NCI-H2171 treated with DMSO at 0.1 percent for 48 hours (cell line): ENCODE measurements around the gene VRTN.
"Not testable (repeated sequence)": the region's sequence is repeated elsewhere in the genome, so short reads cannot be mapped to it uniquely, and the experiment has no call there.

Experiments
- DNase-seq: peaks from one replicate; lab custom pipeline; 2025; lab: John Stamatoyannopoulos, UW

VRTN gene, protein sequence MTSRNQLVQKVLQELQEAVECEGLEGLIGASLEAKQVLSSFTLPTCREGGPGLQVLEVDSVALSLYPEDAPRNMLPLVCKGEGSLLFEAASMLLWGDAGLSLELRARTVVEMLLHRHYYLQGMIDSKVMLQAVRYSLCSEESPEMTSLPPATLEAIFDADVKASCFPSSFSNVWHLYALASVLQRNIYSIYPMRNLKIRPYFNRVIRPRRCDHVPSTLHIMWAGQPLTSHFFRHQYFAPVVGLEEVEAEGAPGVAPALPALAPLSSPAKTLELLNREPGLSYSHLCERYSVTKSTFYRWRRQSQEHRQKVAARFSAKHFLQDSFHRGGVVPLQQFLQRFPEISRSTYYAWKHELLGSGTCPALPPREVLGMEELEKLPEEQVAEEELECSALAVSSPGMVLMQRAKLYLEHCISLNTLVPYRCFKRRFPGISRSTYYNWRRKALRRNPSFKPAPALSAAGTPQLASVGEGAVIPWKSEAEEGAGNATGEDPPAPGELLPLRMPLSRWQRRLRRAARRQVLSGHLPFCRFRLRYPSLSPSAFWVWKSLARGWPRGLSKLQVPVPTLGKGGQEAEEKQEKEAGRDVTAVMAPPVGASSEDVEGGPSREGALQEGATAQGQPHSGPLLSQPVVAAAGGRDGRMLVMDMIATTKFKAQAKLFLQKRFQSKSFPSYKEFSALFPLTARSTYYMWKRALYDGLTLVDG

DNA sequence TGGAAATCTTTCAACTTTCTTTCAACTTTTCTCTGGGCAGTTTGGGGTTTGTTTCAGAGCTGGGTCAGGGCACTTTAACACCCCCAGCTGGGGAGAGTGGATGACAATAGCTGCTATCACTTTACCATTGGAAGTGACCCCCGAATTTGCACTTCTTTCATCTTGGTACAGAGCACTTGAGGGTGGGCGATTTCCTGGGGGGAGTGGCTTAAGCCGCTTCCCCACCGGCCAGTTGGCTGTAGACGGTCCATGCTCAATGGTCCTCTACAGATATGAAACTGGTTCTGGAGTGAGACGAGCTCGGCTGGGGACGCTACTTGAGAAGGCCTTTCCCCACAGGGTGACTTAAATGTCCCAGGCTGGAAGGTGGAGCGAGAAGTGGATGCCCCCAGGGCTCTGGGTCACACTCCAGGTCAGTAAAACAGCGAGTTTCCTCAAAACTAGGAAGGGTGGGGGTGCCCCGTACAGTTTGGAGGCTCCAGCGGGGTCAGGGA is at the start of gene VRTN:
TSS of gene VRTN (plus strand) at position 231 of the 494 bp plus-strand sequence. CDS start 8,313 bp downstream, outside the sequence.
- no peak for DNase-seq

- DNase-seq = no peak
These were observed 49.2 kb upstream of the VRTN start for GRCh38 chr14:74299061-74299545.

- DNase-seq = no peak
These were observed 46.6 kb upstream of the VRTN start for GRCh38 chr14:74301594-74302151.

- peak; percentile 58 for DNase-seq
These were observed 46.1 kb upstream of the VRTN start for GRCh38 chr14:74302152-74302628.

DNA sequence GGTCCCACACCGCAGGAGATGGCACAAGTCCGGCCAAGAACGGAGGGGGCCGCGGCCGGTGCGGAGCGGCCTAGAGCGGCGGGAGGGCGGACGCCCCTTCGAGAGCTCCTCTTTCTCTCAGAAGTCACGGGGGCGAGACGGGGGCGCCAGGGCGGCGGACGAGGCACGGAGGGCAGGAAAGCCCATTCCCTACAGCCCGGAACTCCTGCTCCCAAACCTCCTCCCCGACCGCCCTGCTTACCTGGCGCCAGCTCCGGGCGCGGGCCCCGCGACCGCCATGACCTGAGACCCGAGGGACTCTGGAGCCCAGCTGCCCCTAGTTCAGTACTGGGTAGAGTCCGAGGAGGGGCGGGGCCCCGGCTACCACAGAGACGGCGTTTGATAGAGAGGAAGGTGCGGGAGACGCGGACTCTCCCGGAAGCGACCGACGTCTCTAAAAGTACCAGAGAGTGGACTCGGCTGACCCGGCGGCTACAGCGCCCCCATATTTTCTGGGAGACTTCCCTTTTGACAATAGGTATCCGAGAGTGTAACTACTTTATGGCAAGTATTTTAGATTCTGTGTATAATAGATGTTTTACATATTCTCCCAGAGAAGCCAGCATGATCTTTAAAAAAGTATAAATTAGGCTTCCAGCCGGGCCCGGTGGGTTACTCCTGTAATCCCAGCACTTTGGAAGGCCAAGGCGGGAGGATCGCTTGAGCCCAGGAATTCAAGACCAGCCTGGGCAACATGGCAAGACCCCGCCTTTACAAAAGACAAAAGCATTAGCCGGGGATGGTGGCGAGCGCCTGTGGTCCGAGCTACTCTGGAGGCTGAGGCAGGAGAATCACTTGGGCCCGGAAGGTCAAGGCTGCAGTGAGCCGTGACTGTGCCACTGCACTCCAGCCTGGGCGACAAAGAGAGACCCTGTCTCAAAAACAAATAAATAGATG is 45.4 kb upstream of the VRTN start, which contains the start of gene ABCD4:
TSS of gene ABCD4 (minus strand) at position 301 of the 936 bp plus-strand sequence. CDS start at position 279, 22 bp downstream.
- peak; percentile 97 for DNase-seq

DNA sequence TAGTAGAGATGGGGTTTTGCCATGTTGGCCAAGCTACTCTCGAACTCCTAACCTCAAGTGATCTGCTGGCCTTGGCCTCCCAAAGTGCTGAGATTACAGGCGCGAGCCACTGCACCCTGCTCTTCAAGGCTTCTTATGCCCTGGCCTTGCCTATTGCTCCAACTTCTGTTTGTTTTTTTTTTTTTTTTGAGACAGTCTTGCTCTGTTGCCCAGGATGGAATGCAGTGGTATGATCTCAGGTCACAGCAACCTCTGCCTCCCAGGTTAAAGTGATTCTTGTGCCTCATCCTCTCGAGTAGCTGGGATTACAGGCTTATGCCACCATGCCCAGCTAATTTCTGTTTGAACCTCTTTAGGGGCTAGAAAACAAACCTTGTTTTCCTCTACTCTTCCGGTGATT is 39.6 kb upstream of the VRTN start:
- DNase-seq = no peak

GRCh38 chr14:74309125-74310022 is 38.9 kb upstream of the VRTN start:
- no peak for DNase-seq

DNA sequence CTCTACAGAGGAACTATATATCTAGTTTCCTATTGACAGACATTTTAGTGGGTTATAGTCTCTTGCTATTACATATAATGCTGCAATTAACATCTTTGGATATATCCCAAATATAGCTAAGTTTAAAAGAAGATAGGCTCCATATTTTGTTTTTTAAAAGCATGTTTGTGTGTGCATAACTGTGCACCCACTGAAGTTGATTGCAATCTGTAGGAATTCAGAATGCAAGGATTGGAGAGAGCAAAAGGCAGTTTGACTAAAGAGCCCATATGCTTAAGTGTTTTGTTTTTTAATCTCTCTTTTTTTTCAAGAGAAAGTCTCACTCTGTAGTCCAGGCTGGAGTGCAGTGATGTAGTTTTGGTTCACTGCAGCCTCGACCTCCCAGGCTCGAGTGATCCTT is 36.1 kb upstream of the VRTN start:
- no peak for DNase-seq

GRCh38 chr14:74313601-74314000 is 34.7 kb upstream of the VRTN start:
- DNase-seq = no peak

GRCh38 chr14:74314576-74314975 is 33.7 kb upstream of the VRTN start:
- DNase-seq = no peak

- DNase-seq = peak; percentile 69
These were observed 23.3 kb upstream of the VRTN start for GRCh38 chr14:74324931-74325361.

- DNase-seq = no peak
These were observed 22.8 kb upstream of the VRTN start for GRCh38 chr14:74325446-74325845.

DNA sequence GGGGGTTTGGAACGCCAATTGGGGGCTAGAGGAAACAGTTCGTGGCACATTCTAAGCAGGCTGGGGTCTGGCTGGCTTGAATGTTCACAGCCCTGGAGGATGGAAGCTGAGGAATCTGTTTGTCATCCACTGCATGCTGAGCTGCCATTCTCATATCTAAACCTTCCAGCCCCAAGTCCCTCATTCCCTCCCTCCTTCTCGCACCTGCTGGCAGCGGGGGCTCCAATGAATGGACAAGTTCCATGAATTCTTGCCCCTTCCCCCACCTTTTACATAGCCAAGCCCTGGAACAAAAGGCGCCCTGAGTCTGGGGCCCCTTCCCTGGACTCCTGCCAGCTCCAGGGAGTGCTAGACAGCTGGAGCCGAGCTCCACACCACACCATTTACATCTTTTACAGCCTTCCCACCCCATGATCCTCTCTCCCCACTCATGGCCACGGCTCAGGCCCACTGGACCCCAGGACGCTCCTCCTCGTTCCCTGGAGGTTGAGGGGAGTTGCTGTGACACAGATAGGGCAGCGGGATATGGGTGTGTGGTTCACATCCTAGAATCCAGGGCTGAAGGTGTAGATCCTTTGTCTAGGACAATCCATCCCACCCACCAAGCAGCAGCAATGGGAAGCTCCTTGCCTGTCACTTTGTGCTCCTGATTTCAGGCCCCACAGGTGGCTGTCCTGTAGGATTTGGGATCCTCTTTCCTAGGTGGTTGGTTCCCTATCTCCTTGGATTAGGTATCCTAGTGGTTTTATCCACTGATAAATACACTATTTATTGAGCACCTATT is 21.7 kb upstream of the VRTN start:
- peak; percentile 77 for DNase-seq

GRCh38 chr14:74329950-74330552 is 18.2 kb upstream of the VRTN start:
- DNase-seq = not testable (repeated sequence)

DNA sequence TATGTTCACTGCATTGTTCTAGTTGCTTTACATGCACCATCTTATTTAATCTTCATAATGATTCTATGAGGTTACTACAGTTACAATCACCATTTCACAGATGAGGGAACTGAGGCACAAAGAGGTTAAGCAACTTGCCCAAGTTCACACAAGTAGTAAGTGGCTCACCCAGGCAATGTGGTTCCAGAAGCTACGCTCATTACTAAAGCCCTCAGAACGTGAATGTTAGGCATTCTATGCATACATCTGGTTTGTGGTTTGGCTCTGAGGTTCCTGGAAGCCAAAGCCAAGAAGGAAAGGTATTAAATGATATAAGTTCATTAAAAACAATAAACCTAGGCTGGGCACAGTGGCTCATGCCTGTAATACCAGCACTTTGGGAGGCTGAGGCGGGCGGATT is 14.4 kb upstream of the VRTN start:
- no peak for DNase-seq

GRCh38 chr14:74346341-74346740 is 1.9 kb upstream of the VRTN start:
- DNase-seq = peak; percentile 8

DNA sequence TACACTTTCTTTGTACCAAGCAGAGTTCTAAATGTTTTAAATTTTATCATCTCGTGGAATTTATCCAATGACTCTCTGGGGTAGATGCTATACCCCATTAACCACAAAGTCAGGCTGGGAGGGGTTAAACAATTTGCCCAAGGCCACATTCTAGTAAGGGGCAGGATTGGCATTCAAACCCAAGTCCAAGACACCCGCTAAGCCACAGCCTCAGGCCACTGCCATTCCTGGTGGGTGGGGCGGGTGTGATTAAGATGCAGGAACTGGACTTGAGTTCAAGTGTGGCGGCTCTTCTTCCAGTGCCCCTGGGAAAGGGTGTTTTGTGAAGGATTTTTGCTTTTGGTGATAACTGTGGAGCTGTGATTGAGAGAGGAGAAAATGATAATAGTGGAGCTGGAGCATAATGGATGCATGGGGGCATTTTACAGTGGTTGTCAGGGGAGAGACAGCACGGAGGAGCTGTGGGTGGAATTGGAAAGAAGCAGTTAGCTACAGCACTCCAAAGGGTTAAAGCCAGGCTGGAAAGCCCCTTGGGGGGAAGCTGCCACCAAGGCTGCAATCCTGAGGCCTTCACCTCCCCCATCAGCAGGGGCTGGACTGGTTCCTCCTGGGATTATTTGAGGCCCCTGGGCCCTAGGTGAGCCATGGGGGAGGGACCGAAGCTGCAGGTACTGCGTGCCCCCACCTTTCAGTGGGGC is 1.0 kb upstream of the VRTN start:
- no peak for DNase-seq

- DNase-seq = no peak
These were observed 523 bp upstream of the VRTN start for GRCh38 chr14:74347795-74348100.
